ENCODE results near the gene B3GNT8.

DNA sequence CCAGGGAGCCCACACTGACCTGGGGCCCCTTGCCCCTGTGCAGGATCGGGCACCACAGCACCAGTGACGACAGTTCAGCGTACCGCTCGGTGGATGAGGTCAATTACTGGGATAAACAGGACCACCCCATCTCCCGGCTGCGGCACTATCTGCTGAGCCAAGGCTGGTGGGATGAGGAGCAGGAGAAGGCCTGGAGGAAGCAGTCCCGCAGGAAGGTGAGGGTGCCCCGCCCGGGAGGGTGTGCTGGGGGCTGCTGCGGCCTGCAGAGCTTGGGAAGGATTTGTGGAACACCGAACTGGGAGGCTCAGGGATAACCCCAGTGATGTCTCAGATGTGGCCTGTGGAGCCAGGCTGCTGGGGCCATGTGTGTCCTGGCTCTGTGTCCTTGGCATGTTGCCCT is 4.2 kb downstream of the B3GNT8 start:
- TF ChIP-seq, protein P1, sequence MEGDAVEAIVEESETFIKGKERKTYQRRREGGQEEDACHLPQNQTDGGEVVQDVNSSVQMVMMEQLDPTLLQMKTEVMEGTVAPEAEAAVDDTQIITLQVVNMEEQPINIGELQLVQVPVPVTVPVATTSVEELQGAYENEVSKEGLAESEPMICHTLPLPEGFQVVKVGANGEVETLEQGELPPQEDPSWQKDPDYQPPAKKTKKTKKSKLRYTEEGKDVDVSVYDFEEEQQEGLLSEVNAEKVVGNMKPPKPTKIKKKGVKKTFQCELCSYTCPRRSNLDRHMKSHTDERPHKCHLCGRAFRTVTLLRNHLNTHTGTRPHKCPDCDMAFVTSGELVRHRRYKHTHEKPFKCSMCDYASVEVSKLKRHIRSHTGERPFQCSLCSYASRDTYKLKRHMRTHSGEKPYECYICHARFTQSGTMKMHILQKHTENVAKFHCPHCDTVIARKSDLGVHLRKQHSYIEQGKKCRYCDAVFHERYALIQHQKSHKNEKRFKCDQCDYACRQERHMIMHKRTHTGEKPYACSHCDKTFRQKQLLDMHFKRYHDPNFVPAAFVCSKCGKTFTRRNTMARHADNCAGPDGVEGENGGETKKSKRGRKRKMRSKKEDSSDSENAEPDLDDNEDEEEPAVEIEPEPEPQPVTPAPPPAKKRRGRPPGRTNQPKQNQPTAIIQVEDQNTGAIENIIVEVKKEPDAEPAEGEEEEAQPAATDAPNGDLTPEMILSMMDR (IDR thresholded peaks at IDR 0.05) = no peak
- TF ChIP-seq POLR2A (IDR thresholded peaks at IDR 0.05) = no peak
